NCI-H128 (cell line): ENCODE data around the gene SKI.

Source experiments
- DNase-seq: peaks from one replicate; lab custom pipeline; 2025; ENCODE audit not compliant: unreplicated experiment; lab: John Stamatoyannopoulos, UW

Gene SKI

GRCh38 chr1:2335721-2336455, 107.8 kb downstream of the SKI start:
- DNase-seq: no peak

GRCh38 chr1:2336499-2336898, 108.4 kb downstream of the SKI start:
- no peak for DNase-seq

DNA sequence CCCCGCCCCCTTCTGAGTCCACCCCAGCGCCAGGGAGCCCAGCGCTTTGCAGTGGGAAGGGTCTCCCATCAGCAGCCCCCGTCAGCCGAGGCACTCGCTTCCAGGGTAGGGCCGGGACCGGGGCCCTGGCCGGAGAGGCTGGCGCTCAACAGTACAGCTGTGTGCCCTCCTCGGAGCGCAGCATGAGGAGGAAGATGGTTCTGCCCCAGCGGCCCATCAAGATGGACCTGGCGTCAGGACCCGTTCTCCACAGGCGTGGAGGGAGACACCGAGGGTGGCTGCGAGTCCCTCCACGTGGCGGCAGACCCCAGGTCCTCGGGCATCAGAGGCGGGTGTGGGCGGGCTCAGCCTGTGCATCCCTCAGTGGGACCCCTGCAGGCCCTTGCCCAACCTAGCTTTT, 109.0 kb downstream of the SKI start:
- no peak for DNase-seq

GRCh38 chr1:2337501-2337900, 109.4 kb downstream of the SKI start:
- no peak for DNase-seq

DNA sequence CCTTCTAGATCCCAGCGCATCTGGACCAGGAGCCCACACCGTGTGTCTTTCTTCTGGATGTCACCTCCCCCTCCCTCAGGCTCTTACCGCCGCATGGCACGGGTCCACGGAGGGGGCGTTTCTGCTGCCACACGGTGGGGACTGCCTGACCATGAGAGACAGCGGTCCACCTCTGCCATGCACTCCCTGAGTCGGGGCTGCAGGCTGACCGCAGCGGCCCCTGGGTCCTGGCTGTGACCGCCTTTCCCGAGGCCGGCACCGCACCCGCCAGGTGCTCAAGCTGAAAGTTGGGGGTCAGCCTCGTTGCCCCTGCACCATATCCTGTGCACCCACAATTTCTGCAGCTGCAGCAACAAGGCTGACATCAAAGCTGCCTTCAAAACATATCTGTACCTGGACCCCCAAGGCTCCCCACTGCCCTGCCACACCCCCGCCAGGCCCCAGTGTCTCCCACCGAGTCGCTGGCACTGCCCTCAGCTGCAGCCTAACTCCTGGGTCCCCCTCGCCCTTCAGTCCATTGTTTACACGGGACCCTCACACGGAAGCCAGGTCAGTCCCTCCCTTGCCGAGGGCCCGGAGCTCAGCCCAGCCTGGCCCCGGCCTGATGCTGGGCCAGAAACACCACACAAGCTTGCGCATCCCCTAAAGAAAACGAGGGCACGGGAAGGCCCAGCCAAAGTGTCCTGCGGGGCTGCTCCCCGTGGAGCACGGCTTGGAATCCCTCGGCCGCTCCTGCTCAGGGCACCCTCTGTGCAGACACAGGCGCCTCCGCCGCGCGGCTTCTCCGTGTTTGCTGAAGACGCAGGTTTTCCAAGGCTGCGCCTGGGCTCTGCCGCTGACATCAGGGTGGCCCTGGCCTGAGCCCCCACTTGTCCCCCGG, 111.3 kb downstream of the SKI start:
- DNase-seq: no peak

DNA sequence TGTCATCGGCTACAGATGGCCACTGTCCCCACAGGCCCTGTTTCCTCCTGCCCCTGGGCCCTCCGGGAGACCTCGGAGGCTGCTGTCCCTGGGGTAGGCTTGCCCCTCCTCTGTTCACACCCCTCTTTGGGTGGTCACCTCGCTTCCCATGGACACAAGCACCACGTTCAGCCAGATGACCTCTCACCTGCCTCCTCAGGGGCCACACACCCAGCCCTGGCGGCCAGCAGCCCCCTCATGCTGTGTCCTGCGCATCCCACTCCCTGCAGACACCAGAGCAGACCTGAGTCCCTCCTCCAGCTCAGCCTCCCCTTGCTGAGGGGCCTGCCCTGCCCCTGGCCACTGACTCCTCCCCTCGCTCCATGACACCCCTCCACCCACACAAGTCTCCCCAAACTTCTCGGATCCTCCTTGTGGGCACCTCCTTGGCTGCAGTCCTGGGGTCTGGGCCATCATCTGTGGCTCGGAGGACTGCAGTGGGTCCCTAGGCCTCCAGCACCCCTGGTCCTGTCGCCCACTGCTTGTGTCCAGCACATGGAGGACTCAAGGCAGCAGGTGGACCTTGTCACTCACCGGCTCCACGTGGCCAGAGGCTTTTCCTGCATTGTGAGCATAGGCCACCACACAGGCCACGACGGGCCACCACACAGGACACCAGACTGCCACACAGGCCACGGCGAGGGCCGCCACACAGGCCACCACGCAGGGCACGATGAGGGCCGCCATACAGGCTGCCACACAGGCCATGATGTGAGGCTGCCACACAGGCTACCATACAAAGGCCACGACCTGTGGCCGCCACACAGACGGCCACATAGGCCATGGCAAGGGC, 112.2 kb downstream of the SKI start:
- no peak for DNase-seq

GRCh38 chr1:2340918-2341254, 112.8 kb downstream of the SKI start:
- DNase-seq: no peak

- DNase-seq: no peak
Observed at GRCh38 chr1:2341706-2342383, 113.7 kb downstream of the SKI start.

DNA sequence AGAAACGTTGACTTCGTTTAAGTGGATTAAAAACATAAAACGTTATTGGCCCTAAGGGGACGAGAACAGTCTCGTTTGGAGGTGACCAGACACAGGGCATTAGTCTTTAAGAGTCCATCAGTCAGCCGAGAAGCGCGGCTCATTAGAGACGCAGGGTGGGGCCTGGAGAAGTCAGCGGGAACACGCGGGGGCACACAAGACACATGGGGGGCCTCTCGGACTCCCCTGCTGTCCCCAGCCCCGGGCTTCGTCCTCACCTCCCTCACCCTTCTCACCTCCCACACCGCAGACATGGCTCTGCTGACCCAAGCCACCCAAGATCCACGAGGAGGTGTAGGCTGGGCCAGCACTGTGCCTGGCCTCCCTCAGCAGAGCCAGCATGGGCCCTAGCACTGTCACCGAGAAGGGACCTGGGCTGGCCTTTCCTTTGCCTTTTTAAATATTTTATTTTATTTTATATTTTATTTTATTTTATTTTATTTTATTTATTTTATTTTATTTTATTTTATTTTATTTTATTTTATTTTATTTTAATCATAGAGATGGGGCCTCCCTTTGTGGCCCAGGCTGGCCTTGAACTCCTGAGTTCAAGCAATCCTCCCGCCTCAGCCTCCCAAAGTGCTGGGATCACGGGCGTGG, 114.4 kb downstream of the SKI start:
- no peak for DNase-seq

GRCh38 chr1:2343023-2343935, 115.2 kb downstream of the SKI start:
- DNase-seq: no peak

GRCh38 chr1:2344121-2344681, 116.1 kb downstream of the SKI start:
- no peak for DNase-seq

DNA sequence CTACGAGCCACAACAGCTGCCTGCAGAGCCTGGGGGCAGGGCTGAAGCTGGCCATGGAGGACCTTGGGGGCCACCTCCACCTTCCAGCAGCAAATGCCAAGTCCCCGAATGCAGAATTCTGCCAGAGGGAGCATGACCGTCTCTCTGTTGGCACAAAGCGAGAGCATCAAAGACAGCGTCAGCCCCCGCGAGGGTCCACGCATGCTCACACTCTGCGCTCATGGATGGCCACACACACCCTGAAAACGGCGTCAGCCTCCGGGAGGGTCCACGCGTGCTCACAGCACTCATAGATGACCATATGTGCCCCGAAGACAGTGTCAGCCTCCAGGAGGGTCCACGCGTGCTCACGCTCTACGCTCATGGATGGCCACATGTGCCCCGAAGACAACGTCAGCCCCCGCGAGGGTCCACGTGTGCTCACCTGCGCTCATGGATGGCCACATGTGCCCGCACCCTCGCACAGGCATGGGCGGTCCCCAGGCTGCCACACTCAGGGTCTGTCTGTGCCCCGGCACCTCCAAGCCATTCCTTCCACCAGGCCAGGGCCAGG, 116.7 kb downstream of the SKI start:
- no peak for DNase-seq

GRCh38 chr1:2345297-2346075, 117.4 kb downstream of the SKI start:
- no peak for DNase-seq

DNA sequence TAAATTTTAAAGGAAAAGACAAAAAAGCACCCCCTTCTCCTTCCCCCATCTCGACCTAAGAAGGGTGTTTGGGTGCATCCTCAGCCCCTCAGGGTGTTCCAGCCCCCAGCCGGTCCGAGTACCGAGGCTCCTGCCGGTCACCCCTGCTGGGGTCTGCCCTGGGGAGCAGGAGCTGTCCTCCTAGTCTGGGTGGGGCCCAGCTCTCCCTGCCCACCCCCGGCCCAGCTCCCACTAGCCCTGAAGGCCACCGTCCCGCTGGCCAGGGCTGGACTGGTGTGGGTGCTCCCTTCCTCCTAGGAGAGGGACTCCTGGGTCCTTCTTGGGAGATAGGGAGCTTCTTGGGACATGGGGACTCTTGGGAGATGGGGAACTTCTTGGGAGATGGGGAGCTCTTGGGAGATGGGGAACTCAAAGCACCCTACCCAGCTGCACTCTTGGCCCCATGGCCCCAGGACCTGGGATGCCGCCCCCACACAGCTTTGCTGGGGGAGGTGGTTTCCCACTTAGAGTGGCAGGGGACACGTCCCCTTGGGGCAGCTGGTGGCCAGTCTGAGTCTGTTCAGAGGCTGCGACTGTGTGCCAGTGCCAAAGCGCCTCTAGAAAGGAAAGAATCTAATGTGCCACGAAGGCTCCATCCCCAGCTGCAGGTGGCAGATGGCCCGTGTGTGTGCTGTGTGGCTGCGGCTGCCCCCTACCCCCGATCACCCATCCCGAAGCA, 118.7 kb downstream of the SKI start:
- no peak for DNase-seq

GRCh38 chr1:2347409-2347785, 119.3 kb downstream of the SKI start:
- no peak for DNase-seq

GRCh38 chr1:2347896-2348295, 119.8 kb downstream of the SKI start:
- DNase-seq: no peak
